Endothelial cell (in vitro differentiated cells): ENCODE results near the gene CFAP46. TPM values are rescaled to one million over a fixed set of nuclear protein-coding genes. Genes with fewer than 3 reads are reported as not detected.
"Not testable (repeated sequence)": the region's sequence is repeated elsewhere in the genome, so short reads cannot be mapped to it uniquely, and the experiment has no call there.

Experiments used
- DNase-seq: peaks from one replicate; pipeline ENCODE4 v3.0.0; 2021; ENCODE audit warnings: low spot score
- H3K27ac Mint-ChIP-seq: one replicate; pipeline ENCODE4 v1.8.0; 2021; ENCODE audit warnings: mixed read lengths, inconsistent platforms; ENCODE audit not compliant: unreplicated experiment
- H3K27me3 Mint-ChIP-seq: one replicate; pipeline ENCODE4 v1.8.0; 2021; ENCODE audit warnings: mild to moderate bottlenecking, moderate library complexity, mixed read lengths, inconsistent platforms; ENCODE audit not compliant: unreplicated experiment
- H3K36me3 Mint-ChIP-seq: one replicate; pipeline ENCODE4 v1.8.0; 2021; ENCODE audit warnings: mild to moderate bottlenecking, low read depth, mixed read lengths, inconsistent platforms; ENCODE audit not compliant: unreplicated experiment
- H3K4me1 Mint-ChIP-seq: one replicate; pipeline ENCODE4 v1.8.0; 2021; ENCODE audit warnings: mild to moderate bottlenecking, mixed read lengths, inconsistent platforms; ENCODE audit not compliant: unreplicated experiment
- H3K4me3 Mint-ChIP-seq: one replicate; pipeline ENCODE4 v1.8.0; 2021; ENCODE audit warnings: mild to moderate bottlenecking, mixed read lengths, inconsistent platforms; ENCODE audit not compliant: unreplicated experiment
- H3K9me3 Mint-ChIP-seq: one replicate; pipeline ENCODE4 v1.8.0; 2021; ENCODE audit warnings: mixed read lengths, inconsistent platforms; ENCODE audit not compliant: unreplicated experiment
- CTCF ChIP-seq: fragments of 200-600 bp; sonication (generic); IDR thresholded peaks from one replicate; pipeline ENCODE4 v1.5.0; 2021; ENCODE audit warnings: antibody characterized with exemption; ENCODE audit not compliant: unreplicated experiment
- total RNA-seq: library from RNA; stranded (reverse); fragmentation: NEBNext Ultra II Directional; extraction: Animal tissue kit (Norgen Biotek cat#: 25700); gene quantifications from one replicate; pipeline ENCODE4 v1.2.1, GENCODE V29; 2021; ENCODE audit not compliant: unreplicated experiment

Gene CFAP46
- total RNA-seq, 1 donor from 2014 or later = 0.95 TPM

GRCh38 chr10:132926070-132926469, 16.3 kb downstream of the CFAP46 start:
- H3K9me3 Mint-ChIP-seq = no peaks in the 10 kb centered on the region
- DNase-seq = no peak
- no peak for TF ChIP-seq CTCF
- no peaks in the 10 kb centered on the region for H3K4me1 Mint-ChIP-seq
- H3K27me3 Mint-ChIP-seq = peaks cover 9% of the 10 kb centered on the region
- no peak overlapping the region for H3K4me3 Mint-ChIP-seq
- H3K27ac Mint-ChIP-seq = no peak overlapping the region
- H3K36me3 Mint-ChIP-seq = peaks cover 4% of the 10 kb centered on the region

GRCh38 chr10:132925614-132926013, 16.8 kb downstream of the CFAP46 start:
- Mint-ChIP-seq H3K4me3 (no peak overlapping the region), H3K27ac (no peak overlapping the region), H3K36me3 (peaks cover 4% of the 10 kb centered on the region), H3K4me1 (no peaks in the 10 kb centered on the region), H3K9me3 (no peaks in the 10 kb centered on the region), H3K27me3 (peaks cover 9% of the 10 kb centered on the region)
- DNase-seq = no peak
- no peak for TF ChIP-seq CTCF

GRCh38 chr10:132925071-132925561, 17.3 kb downstream of the CFAP46 start:
- no peak overlapping the region for H3K27ac Mint-ChIP-seq

GRCh38 chr10:132924046-132924952, 18.1 kb downstream of the CFAP46 start:
- Mint-ChIP-seq H3K4me1 (no peaks in the 10 kb centered on the region), H3K9me3 (no peaks in the 10 kb centered on the region), H3K4me3 (no peak overlapping the region), H3K27ac (no peak overlapping the region), H3K36me3 (peaks cover 4% of the 10 kb centered on the region), H3K27me3 (peaks cover 6% of the 10 kb centered on the region)
- no peak for DNase-seq
- TF ChIP-seq CTCF = no peak

More at GRCh38 chr10:132925071-132925561, 17.3 kb downstream of the CFAP46 start:
- H3K27me3 Mint-ChIP-seq = peaks cover 8% of the 10 kb centered on the region
- no peak overlapping the region for H3K4me3 Mint-ChIP-seq
- no peaks in the 10 kb centered on the region for H3K9me3 Mint-ChIP-seq
- H3K36me3 Mint-ChIP-seq = peaks cover 4% of the 10 kb centered on the region
- DNase-seq = no peak
- no peaks in the 10 kb centered on the region for H3K4me1 Mint-ChIP-seq
- no peak for TF ChIP-seq CTCF

GRCh38 chr10:132923384-132923783, 19.0 kb downstream of the CFAP46 start:
- H3K9me3 Mint-ChIP-seq, DNase-seq, H3K4me3 Mint-ChIP-seq, H3K36me3 Mint-ChIP-seq, H3K4me1 Mint-ChIP-seq, H3K27me3 Mint-ChIP-seq: not testable (repeated sequence)
- H3K27ac Mint-ChIP-seq = peak overlapping the region; percentile 45
